Adrenal gland (tissue), 5 donors: ENCODE measurements around the gene PSAP.

Experiments
- CTCF ChIP-seq, 6 experiments: fragments of 450-650 bp in 4 of 6; fragments of 200-600 bp in 2 of 6; sonication (generic) in 1 of 6; IDR thresholded peaks; 1 replicate in 5 of 6; 2 replicates in 1 of 6; pipeline versions ENCODE4 v1.5.1 to v1.8.0; 2016 to 2021; ENCODE audit warnings: antibody characterized with exemption in 6 of 6, mild to moderate bottlenecking in 2 of 6, moderate library complexity in 1 of 6
- POLR2A ChIP-seq, 2 donors: fragments of 450-650 bp; IDR thresholded peaks; one replicate each; pipeline ENCODE4 v1.6.1; 2017; ENCODE audit warnings: antibody characterized with exemption in 2 of 2, mild to moderate bottlenecking in 2 of 2, moderate library complexity in 1 of 2
- donor health status: DM: no; HTN: no; CAD: no.

GRCh38 chr10:71814922-71815411 is 36.1 kb downstream of the PSAP start:
- TF ChIP-seq CTCF (IDR thresholded peaks at IDR 0.05) (peak in 1 of 6 experiments; percentile 17), POLR2A (IDR thresholded peaks at IDR 0.05) (no peak)
